K562 (cell line): ENCODE data around the gene FHIT. TPM values are rescaled to one million over a fixed set of nuclear protein-coding genes. Genes with fewer than 3 reads are reported as not detected.

ENCODE experiments used
- E2F6 ChIP-seq, 2 experiments: IDR thresholded peaks; 2 replicates each; pipeline ENCODE4 v1.6.1; 2011; ENCODE audit warnings: borderline replicate concordance in 1 of 2, control low read depth in 1 of 2, low read depth in 1 of 2, low read length in 1 of 2, mild to moderate bottlenecking in 1 of 2, mixed read lengths in 1 of 2, moderate library complexity in 1 of 2; ENCODE audit not compliant: insufficient read depth in 1 of 2, insufficient read length in 1 of 2, poor library complexity in 1 of 2, severe bottlenecking in 1 of 2; ENCODE audit errors: extremely low read depth in 1 of 2
- ELF4 ChIP-seq: fragments of 450-650 bp; formaldehyde crosslinking; IDR thresholded peaks from 2 replicates; pipeline ENCODE4 v1.4.0; 2022; ENCODE audit warnings: missing genetic modification characterization
- HDAC6 ChIP-seq: IDR thresholded peaks from 2 replicates; pipeline ENCODE4 v1.6.1; 2012; ENCODE audit warnings: low read depth, mild to moderate bottlenecking, control low read depth, inconsistent platforms, low read length, moderate library complexity
- HNRNPK ChIP-seq: fragments of 200-400 bp; formaldehyde crosslinking; IDR thresholded peaks from one replicate; pipeline ENCODE4 v1.6.1; 2018; ENCODE audit warnings: mild to moderate bottlenecking, low read depth, low read length; ENCODE audit not compliant: poor library complexity, severe bottlenecking
- KAT7 ChIP-seq: sonication (generic); formaldehyde crosslinking; IDR thresholded peaks from 2 replicates; pipeline ENCODE4 v1.8.0; 2022; ENCODE audit warnings: missing genetic modification reagents, mild to moderate bottlenecking, borderline replicate concordance
- POLR2B ChIP-seq: fragments of 450-650 bp; IDR thresholded peaks from 2 replicates; pipeline ENCODE4 v1.6.1; 2018; ENCODE audit warnings: low read depth; ENCODE audit not compliant: partially characterized antibody
- RNF2 ChIP-seq: sonication (generic); IDR thresholded peaks from 2 replicates; pipeline ENCODE4 v1.6.1; 2016
- SOX6 ChIP-seq: fragments of 450-650 bp; IDR thresholded peaks from 2 replicates; pipeline ENCODE4 v1.6.1; 2014; ENCODE audit warnings: mild to moderate bottlenecking
- TAF9B ChIP-seq: fragments of 450-650 bp; IDR thresholded peaks from 2 replicates; pipeline ENCODE4 v1.6.1; 2018; ENCODE audit warnings: mild to moderate bottlenecking; ENCODE audit not compliant: partially characterized antibody
- TEAD1 ChIP-seq, 2 experiments: fragments of 450-650 bp in 1 of 2; sonication (generic) in 1 of 2; formaldehyde crosslinking; IDR thresholded peaks; 2 replicates each; pipeline versions ENCODE4 v1.4.0 to v1.8.0; 2020 to 2022; ENCODE audit warnings: mild to moderate bottlenecking in 2 of 2, missing genetic modification reagents in 1 of 2
- THRAP3 ChIP-seq: fragments of 450-650 bp; IDR thresholded peaks from 2 replicates; pipeline ENCODE4 v1.6.1; 2016; ENCODE audit warnings: mild to moderate bottlenecking, inconsistent platforms, borderline replicate concordance
- YY1 ChIP-seq, 3 experiments: IDR thresholded peaks; 2 replicates each; pipeline ENCODE4 v1.6.1; 2011; ENCODE audit warnings: low read length in 2 of 3, mild to moderate bottlenecking in 2 of 3, moderate library complexity in 2 of 3, borderline replicate concordance in 1 of 3, control low read depth in 1 of 3, low read depth in 1 of 3; ENCODE audit not compliant: insufficient read depth in 3 of 3, insufficient replicate concordance in 2 of 3, control insufficient read depth in 1 of 3, insufficient read length in 1 of 3; ENCODE audit errors: extremely low read depth in 1 of 3
- ZBTB11 ChIP-seq, 3 experiments: fragments of 200-800 bp in 1 of 3; fragments of 250-450 bp in 1 of 3; fragments of 450-650 bp in 1 of 3; sonication (Bioruptor Pico) in 1 of 3; sonication (Bioruptor generic) in 1 of 3; formaldehyde crosslinking in 1 of 3; IDR thresholded peaks; 2 replicates each; pipeline versions ENCODE4 v1.6.1 to v1.8.0; 2016 to 2022; ENCODE audit warnings: mild to moderate bottlenecking in 2 of 3, missing genetic modification characterization in 2 of 3, missing compliant biosample characterization in 1 of 3, moderate library complexity in 1 of 3
- ZNF175 ChIP-seq: fragments of 200-800 bp; sonication (Bioruptor generic); IDR thresholded peaks from 2 replicates; pipeline ENCODE4 v1.6.1; 2016; ENCODE audit warnings: low read depth, mild to moderate bottlenecking, missing genetic modification characterization, missing compliant biosample characterization
- ZNF324 ChIP-seq: fragments of 250-450 bp; sonication (Bioruptor Pico); IDR thresholded peaks from 2 replicates; pipeline ENCODE4 v1.4.0; 2020; ENCODE audit warnings: mild to moderate bottlenecking
- ZNF592 ChIP-seq: fragments of 450-650 bp; IDR thresholded peaks from 2 replicates; pipeline ENCODE4 v1.6.1; 2017; ENCODE audit warnings: antibody characterized with exemption, mild to moderate bottlenecking
- polyA plus RNA-seq, 8 experiments: library from polyadenylated mRNA; depleted of rRNA in 4 of 8; stranded (reverse) in 5 of 8; unstranded in 3 of 8; fragments of >200 nt; fragmentation: Nextera tagmentation in 2 of 8; fragmentation: Illumina TruSeq in 1 of 8; extraction: Ambion mirVana in 2 of 8; extraction: Trizol in 1 of 8; gene quantifications; 2 replicates each; pipeline versions ENCODE4 v1.2.1 to v1.2.3, GENCODE V29; 2011 to 2014; ENCODE audit warnings: inconsistent platforms in 1 of 8, missing spikeins in 1 of 8
- total RNA-seq, 7 experiments: library from RNA; depleted of rRNA in 6 of 7; stranded (reverse); fragments of >200 nt in 6 of 7; fragmentation: Illumina TruSeq in 2 of 7; extraction: Trizol in 2 of 7; gene quantifications; 2 replicates each; pipeline versions ENCODE4 v1.2.1 to v1.2.3, GENCODE V29; 2011 to 2021; ENCODE audit warnings: low replicate concordance in 1 of 7

Gene FHIT
- total and polyA plus RNA-seq, 9 of the 15 experiments (the other 6 are each of a cell fraction or from before 2014, with no cell fraction given), result 1.7 to 9.1 (median 4.3) TPM

GRCh38 chr3:60276615-60277014 lies 974.6 kb downstream of the FHIT start (continued):
- TF ChIP-seq ZBTB11 (CRISPR knock-in tag; IDR thresholded peaks at IDR 0.05) (no peak), HNRNPK (no peak), HDAC6 (no peak), ZNF175 (CRISPR knock-in tag) (peak; percentile 1; the same call in 1 of the 2 replicates), THRAP3 (no peak), ZNF592 (peak; percentile 14; the same call in 1 of the 2 replicates), RNF2 (peak; percentile 29; the same call in 1 of the 2 replicates), E2F6 (IDR thresholded peaks at IDR 0.05; ENCODE audit: borderline replicate concordance in 1 of 2, extremely low read depth in 1 of 2, insufficient read depth in 1 of 2, insufficient read length in 1 of 2, low read depth in 1 of 2, low read length in 1 of 2, poor library complexity in 1 of 2, severe bottlenecking in 1 of 2) (peak in 1 of 2 experiments; percentile 27), TAF9B (peak; percentile 15), KAT7 (CRISPR knock-in tag) (no peak), SOX6 (0 out of 2 replicates have a peak, but pooled peaks have one; percentile 15), ELF4 (CRISPR knock-in tag) (no peak), TEAD1 (CRISPR knock-in tag; IDR thresholded peaks at IDR 0.05) (no peak), POLR2B (peak; percentile 26), ZNF324 (CRISPR knock-in tag) (no peak), YY1 (IDR thresholded peaks at IDR 0.05; ENCODE audit: borderline replicate concordance in 1 of 3, control insufficient read depth in 1 of 3, extremely low read depth in 1 of 3, insufficient read depth in 3 of 3, insufficient read length in 1 of 3, insufficient replicate concordance in 2 of 3, low read depth in 1 of 3, low read length in 2 of 3) (peak in 1 of 3 experiments; percentile 36)
- TF ChIP-seq, all 486 proteins: peak for 15
